Effector CD4-positive, alpha-beta T cell (primary cell): Measurements from ENCODE around the gene HMCES.
A peak's percentile ranks its signal among the peaks of the same experiment; 100 is the strongest.

Source experiments
- DNase-seq: peaks from one replicate; pipeline ENCODE4 v3.0.0-alpha.2; 2020
- total RNA-seq: gene quantifications from one replicate; lab custom pipeline; 2026; lab: John Stamatoyannopoulos, UW

The HMCES gene
- total RNA-seq = 79.0 reads per million, percentile 78 among the genes with 10 or more reads in this experiment

DNA sequence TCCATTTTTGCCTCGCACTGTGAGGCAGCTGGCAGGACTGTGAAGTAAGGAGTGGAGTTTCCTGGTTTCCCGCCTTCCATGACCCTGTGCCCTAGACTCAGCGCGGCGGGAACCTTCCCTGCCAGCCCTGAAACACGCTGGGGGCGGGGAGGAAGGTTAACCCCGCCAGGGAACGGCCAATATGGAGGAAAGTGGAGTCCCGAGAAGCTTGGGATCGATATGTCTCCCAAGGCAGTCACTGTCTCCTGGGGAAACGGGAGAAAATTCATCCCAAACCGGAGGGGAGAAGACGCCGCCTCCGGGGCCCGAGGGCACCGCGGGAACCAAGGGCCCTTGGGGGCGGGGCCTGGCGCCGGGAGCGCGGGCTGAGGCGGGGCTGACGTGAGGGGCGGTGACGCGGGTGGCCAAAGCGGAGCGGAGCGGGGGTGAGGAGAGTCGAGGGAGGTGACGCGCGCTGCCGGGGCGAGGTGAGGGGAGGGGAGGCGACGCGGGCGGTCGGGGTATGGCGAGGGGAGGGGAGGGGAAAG lies at the start of gene HMCES:
Gene HMCES (plus strand): TSS at position 432 of the 527 bp plus-strand sequence. CDS start 863 bp downstream, outside the sequence.
- DNase-seq = peak; percentile 95

- no peak for DNase-seq
These were observed 49.6 kb upstream of the HMCES start for GRCh38 chr3:129228891-129229585.

GRCh38 chr3:129230311-129231019 lies 48.2 kb upstream of the HMCES start:
- no peak for DNase-seq

DNA sequence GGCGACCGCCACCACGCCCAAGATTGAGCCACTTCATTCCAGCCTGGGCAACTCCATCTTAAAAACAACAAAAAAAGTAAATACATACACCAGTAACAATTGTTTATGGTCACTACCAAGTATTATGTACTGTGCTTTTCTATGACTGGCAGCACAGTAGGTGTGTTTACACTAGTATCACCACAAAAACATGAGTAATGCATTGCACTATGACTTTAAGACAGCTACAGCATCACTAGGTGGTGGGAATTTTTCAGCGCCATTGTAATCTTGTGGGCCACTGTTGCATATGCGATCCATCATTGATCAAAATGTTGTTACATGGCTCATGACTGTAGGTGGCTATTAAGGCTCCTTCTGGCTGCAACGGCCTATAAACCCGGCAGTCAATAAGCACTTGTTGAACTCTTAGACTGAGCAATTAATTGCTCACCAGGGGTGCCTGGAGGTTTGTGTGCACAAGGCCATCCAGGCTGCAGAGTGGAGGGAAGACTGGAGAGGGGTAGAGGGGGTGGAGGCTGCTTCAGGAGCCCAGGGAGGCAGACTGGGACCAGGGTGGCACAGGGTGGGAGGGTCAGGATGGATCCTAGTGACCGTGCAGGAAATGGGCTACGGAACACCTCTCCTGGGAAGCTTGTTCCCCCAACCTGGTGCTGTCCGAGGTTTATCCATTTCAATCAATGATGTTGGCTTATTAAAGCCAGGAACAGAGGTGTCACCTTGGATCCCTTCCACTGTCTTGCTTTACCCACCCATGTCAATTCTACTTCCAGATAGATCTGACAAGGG lies 47.1 kb upstream of the HMCES start:
- no peak for DNase-seq

DNA sequence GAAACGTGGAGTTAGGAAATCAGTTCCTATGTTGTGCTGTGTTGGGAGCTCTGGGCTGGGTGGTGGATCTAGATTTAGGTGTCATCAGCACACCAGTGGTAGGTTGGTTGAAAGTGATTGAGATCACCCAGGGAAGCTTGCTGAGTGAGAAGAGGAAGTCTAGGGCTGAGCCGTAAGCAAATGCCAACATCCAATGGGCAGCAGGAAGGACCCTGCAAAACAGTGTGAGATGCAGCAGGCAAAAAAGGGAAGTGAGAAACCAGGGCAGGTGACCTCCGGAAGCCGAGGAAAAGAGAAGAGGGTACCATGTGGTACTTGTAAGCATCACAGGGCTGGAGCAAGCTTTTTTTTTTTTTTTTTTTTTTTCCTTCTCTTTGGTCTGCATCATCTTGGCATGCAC lies 45.1 kb upstream of the HMCES start:
- no peak for DNase-seq

GRCh38 chr3:129234441-129234840 lies 44.2 kb upstream of the HMCES start:
- DNase-seq = no peak

DNA sequence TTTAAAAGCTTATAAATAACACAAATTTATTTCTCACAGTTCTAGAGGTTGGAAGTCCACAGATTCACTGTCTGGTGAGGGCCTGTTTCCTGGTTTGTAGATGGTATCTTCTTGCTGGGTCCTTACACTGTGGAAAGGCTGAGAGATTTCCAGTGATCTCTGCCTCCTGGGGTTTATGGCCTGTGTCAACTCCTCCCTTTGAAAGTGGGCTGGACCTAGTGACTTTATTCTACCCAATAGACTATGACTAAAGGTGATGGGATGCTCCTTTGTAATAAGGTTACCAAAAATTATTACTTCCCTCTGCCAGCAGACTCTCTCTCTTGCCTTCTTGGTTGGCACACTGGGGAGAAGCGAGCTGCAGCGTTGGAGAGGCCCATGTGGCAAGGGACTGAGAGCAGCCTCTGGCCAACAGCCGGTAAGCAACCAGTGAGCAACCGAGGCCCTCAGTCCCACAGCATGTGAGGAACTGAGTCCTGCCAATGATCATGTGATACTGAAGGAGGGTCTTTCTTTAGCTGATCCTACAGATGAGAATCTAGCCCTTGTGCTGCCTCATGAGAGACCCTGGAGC lies 43.2 kb upstream of the HMCES start:
- DNase-seq = no peak

DNA sequence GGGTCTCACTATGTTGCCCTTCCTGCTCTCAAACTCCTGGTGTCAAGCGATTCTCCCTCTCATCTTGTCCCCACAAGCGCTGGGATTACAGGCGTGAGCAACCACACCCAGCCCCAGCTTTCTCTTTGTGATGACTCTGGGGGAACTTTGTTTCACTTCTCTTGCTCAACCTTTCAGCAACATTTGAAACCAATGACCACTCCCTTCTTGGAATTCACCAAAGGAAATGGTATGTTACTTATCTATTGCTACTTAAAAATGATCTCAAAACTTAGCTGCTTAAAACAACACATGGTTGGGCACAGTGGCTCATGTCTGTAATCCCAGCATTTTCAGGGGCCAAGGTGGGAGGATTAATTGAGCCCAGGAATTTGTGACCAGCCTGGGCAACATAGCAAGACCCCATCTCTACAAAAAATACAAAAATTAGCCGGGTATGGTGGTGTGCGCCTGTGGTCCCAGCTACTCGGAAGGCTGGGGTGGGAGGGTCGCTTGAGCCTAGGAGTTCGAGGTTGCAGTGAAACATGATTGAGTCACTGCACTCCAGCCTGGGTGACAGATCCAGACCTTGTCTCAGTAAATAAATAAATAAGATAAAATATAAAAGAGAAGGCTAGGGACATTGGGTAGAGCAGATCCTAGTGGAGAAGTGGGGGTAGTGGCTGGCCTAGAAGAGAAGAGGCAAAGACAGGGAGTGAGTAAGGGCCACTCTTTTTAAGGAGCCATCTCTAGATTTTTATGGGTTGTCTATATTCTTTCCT lies 39.5 kb upstream of the HMCES start:
- no peak for DNase-seq

GRCh38 chr3:129239991-129240390 lies 38.7 kb upstream of the HMCES start:
- no peak for DNase-seq

DNA sequence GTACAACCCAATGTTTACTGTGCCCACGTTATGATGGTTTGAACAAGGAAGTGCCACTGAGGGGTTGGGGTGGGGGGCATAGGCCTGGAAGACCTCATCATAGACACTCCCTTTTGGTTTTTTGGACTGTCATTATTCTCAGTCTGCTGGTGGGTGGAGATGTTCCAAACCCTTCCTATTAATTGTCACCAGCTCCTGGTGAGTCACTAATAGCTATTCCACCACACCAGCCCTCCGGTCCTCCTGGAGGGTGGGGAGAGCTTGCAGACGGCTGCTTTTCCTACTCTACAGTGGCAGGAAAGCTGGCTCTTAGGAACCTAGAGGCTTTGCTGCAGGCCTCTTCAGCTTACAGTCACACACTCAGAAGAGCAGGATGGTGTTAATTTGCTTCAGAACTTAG lies 38.2 kb upstream of the HMCES start:
- no peak for DNase-seq

GRCh38 chr3:129245141-129245540 lies 33.5 kb upstream of the HMCES start:
- DNase-seq = no peak

DNA sequence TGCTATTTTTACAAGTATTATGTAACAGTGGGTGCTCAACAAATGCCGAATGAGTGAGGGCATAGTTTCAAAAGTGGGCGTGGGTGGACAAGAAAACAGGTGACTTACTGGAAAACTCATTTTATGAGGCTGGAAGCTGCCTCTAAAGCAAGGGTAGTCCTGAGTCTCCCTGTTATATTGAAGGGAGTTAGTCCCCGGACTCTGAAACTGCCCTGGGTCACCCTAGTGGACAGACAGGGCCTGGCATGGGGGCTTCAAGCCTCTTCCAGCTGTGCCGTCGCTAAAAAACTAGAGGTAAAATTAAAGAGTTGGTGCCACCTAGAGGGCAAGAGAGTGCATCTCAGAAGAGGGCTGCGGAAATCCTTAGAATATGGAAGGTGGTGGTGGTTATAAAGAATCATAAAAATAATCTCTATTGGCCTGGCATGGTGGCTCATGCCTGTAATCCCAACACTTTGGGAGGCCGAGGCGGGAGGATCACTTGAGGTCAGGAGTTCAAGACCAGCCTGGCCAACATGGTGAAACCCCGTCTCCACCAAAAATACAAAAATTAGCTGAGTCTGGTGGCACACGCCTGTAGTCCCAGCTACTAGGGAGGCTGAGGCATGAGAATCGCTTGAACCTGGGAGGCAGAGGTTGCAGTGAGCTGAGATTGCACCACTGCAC lies 32.9 kb upstream of the HMCES start:
- DNase-seq = peak; percentile 58

GRCh38 chr3:129246636-129247035 lies 32.0 kb upstream of the HMCES start:
- DNase-seq = no peak

DNA sequence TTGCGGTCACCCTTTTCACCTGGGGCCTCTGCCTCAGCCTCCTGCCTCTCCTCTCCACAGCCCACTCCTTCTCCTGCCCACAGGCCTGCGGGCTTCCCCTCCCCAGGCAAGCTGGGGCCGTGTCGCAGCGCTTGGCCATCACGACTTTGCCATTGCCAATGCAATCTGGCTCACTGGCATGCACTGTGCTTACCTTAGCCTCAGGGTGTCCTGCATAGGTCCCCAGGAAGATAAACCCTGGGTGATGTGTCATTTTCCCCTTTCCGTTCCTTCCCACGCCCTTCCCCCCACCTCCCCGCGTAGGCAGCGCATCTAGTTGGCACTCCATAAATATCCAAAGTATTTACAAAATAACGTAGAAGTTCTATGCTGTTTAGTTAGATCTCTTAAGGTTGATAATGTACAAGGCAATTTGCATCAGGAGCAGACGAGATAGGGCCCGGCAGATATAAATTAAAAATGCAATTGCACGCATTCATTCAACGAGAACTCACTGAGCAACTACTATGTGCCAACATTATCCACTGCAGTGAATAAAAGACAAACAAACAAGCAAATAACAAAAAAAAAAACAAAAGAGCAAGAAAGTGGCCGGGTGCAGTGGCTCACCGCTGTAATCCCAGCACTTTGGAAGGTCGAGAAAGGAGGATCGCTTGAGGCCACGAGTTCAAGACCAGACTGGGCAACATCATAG lies 30.2 kb upstream of the HMCES start:
- DNase-seq = no peak

DNA sequence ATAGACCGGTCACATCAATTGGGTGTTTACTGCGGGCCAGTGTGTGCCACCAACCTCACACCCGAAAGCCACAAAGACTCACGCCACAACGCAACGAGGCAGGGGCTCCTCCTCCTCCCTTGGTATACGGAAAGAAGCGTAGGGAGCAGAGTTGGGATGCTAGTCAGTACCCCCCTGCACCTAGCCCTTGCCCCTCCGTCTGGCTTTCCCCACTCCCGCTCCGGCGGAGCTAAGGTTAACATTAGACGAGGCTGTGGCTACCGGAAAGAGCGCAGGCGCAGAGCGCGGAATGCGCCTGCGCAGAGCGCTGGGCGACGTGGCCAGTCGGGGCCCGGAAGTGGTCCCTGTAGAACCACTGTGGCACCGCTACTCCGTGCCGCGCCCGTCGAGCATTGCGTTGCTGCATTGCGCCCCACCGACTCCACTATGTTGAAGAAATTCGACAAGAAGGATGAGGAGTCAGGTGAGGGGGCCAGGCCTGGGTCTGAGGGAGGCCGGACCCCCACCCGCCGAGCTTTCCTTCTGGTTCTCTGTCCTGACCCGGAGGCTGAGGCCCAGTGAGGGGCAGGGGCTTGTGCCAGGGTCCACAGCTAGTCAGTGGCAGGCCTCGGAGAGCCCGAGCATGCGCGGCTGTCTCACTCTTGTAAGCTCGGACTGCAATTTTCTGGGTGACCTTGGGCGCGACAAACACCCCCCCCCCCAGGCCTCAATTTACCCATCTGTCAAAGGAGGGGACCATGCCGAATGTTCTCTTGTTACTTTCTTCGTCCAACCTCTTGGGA lies 29.2 kb upstream of the HMCES start, which contains the start of gene COPG1:
Gene COPG1 (plus strand): TSS at position 323 of the 782 bp plus-strand sequence. CDS start 104 bp downstream, at position 427.
- peak; percentile 72 for DNase-seq

- DNase-seq = no peak
These were observed 25.9 kb upstream of the HMCES start for GRCh38 chr3:129252748-129253147.

GRCh38 chr3:129254536-129255230 lies 24.0 kb upstream of the HMCES start:
- no peak for DNase-seq

DNA sequence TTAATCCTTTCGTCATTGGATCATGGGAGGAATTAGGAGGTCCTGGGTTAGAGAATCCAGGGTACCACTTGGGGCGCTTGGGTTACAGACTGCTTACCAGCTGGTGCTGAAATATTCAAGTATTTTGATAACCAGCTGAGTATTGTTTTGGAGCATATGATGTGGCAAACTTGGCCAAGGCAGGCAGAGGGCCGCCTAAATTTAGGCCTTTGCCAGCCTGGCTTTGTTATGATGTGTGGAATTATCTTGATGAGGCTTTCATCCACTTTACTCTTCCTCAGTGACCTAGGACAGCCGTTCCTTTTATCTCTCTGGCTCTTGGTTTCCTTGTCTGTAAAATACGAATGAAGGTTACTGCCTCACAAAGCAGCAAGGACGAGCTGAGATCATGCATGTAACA lies 22.4 kb upstream of the HMCES start:
- no peak for DNase-seq

DNA sequence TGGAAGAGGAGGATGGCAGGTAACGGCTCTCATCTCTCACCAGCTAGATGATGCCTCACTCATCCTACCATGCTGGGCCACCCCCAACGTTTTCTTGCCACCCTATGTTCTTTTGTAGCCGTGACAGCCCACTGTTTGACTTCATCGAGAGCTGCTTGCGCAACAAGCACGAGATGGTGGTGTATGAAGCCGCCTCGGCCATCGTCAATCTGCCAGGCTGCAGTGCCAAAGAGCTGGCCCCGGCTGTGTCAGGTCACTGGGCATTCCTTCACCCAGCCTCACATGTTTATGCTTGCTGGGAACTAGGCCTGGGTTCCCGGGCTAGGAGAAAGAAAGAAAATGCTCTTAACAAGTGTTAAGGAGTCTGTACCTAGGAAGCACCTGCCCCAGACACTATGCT lies 21.1 kb upstream of the HMCES start:
- no peak for DNase-seq
